Esophagus muscularis mucosa (tissue), 4 donors: Measurements from ENCODE around the gene PKP3.

Source experiments
- EP300 ChIP-seq: sonication (generic); formaldehyde crosslinking; IDR thresholded peaks from one replicate; pipeline ENCODE4 v1.6.1; 2017; ENCODE audit warnings: antibody characterized with exemption
- POLR2A ChIP-seq: fragments of 450-650 bp; IDR thresholded peaks from one replicate; pipeline ENCODE4 v1.6.1; 2017; ENCODE audit warnings: antibody characterized with exemption, moderate library complexity, mild to moderate bottlenecking, low read depth
- POLR2AphosphoS5 ChIP-seq, 2 donors: sonication (generic); formaldehyde crosslinking; IDR thresholded peaks; one replicate each; pipeline ENCODE4 v1.6.1; 2017; ENCODE audit warnings: antibody characterized with exemption in 2 of 2
- TF ChIP-seq, protein P1 (sequence below), 3 experiments: fragments of 200-600 bp in 2 of 3; fragments of 450-650 bp in 1 of 3; sonication (generic) in 2 of 3; IDR thresholded peaks; one replicate each; pipeline ENCODE4 v1.5.1; 2017 to 2019; ENCODE audit warnings: antibody characterized with exemption in 3 of 3, mild to moderate bottlenecking in 2 of 3, moderate library complexity in 1 of 3

DNA sequence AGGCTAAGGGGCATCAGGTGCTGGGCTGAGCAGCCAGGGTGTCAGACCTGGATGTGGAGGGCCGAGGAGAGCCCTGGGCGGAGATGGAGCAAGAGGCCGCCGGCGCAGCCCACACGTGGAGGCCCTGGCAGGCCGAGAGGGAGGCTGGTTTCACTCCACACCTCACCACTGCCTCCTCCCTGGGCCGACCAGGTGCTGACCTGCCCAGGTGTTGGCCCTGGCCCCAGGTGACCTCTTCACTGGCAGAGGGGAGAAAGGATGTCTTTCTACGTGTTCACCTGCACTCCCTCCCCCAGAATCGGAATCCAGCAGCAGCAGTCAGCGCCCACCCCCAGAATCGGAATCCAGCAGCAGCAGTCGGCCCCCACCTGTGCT is 47.0 kb downstream of the PKP3 start:
- TF ChIP-seq POLR2A, result no peak
- TF ChIP-seq, protein P1, sequence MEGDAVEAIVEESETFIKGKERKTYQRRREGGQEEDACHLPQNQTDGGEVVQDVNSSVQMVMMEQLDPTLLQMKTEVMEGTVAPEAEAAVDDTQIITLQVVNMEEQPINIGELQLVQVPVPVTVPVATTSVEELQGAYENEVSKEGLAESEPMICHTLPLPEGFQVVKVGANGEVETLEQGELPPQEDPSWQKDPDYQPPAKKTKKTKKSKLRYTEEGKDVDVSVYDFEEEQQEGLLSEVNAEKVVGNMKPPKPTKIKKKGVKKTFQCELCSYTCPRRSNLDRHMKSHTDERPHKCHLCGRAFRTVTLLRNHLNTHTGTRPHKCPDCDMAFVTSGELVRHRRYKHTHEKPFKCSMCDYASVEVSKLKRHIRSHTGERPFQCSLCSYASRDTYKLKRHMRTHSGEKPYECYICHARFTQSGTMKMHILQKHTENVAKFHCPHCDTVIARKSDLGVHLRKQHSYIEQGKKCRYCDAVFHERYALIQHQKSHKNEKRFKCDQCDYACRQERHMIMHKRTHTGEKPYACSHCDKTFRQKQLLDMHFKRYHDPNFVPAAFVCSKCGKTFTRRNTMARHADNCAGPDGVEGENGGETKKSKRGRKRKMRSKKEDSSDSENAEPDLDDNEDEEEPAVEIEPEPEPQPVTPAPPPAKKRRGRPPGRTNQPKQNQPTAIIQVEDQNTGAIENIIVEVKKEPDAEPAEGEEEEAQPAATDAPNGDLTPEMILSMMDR (IDR thresholded peaks at IDR 0.05), result no peak
- no peak for TF ChIP-seq EP300
- TF ChIP-seq POLR2AphosphoS5 (IDR thresholded peaks at IDR 0.05), result no peak
